Testis (tissue), 2 donors: Measurements from ENCODE around the gene SCMH1.

Experiments
- CTCF ChIP-seq, 3 experiments: fragments of 450-650 bp in 2 of 3; fragments of 200-600 bp in 1 of 3; sonication (generic) in 1 of 3; IDR thresholded peaks; one replicate each; pipeline ENCODE4 v1.5.1; 2016 to 2019; ENCODE audit warnings: antibody characterized with exemption in 3 of 3, mild to moderate bottlenecking in 2 of 3, moderate library complexity in 1 of 3
- POLR2A ChIP-seq: fragments of 450-650 bp; IDR thresholded peaks from one replicate; pipeline ENCODE4 v1.6.1; 2017; ENCODE audit warnings: antibody characterized with exemption, mild to moderate bottlenecking, moderate library complexity

GRCh38 chr1:41048540-41048939, 193.6 kb downstream of the SCMH1 start:
- no peak for TF ChIP-seq CTCF (IDR thresholded peaks at IDR 0.05)
- no peak for TF ChIP-seq POLR2A
